C1 segment of cervical spinal cord (tissue), 14 donors: Measurements from ENCODE around the gene HDAC9.
A peak's percentile ranks its signal among the peaks of the same experiment; 100 is the strongest.

Experiments used
- DNase-seq, 14 donors: peaks; one replicate each; lab custom pipeline; 2025; lab: John Stamatoyannopoulos, UW

HDAC9 gene

DNA sequence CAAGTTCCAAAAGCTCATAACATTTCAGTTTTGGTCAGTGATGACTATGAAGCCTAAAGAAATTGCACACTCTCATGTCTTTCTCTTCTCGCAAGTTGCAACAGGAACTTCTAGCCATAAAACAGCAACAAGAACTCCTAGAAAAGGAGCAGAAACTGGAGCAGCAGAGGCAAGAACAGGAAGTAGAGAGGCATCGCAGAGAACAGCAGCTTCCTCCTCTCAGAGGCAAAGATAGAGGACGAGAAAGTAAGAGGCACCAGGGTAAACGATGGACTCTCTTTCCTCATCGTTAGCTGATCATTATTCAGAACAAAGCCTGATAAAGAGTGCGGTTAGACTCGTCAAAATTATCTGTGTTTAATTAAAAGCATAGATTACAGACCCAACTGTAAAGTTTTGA, 94.7 kb downstream of the HDAC9 start:
- no peak for DNase-seq

DNA sequence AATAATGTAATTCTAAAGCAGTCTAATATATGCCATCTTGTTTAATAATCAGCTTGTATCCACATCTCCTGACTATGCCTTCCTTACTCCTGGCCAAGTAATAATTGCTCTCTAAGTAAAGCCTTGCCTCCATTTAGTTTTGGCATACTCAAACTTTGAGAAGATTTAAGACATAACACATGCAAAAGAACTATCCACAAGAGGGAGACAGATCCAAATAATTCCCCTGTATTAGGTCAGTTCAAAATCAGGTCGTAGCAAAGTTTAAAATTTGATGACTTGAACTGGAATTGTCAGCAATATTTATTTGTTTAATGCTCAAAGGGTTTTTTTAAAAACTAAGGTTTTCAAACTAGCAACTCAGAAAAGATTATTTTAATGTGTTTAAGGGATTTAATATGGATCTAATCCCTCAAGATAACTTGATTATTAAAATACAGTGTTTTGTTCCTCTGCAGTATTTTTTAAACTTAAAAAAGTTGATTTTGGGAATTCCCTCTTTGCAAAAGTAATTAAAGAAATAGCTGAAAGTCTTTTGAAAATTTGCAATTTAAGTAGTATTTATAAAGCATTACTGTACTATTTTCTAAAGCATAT, 95.3 kb downstream of the HDAC9 start:
- DNase-seq: no peak

DNA sequence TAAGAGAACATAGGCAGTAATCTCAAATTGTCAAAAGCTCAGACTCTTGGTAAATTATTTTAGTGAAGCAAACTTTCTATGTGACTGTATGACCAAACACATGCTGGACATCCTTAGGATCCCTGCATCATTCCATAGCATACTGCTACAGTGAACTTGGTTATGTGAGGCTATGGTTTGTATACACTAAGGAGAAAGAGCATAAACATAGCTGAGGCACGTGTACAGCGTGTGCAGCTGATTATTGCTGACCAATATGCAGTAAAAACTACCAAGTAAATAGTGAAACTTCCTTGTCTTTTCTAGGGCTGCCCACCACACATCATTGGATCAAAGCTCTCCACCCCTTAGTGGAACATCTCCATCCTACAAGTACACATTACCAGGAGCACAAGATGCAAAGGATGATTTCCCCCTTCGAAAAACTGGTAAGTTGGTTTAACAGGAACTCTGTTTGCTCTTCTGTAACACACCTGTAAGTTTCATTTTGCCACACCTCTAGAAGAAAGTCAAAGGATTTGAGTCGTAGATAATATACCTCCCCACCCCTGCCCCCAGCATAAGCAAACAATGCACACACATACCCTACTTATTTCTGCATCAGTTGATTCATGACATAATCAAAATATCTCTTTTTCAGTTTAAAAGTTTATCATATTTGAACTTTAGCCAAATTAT, 98.2 kb downstream of the HDAC9 start:
- no peak for DNase-seq

DNA sequence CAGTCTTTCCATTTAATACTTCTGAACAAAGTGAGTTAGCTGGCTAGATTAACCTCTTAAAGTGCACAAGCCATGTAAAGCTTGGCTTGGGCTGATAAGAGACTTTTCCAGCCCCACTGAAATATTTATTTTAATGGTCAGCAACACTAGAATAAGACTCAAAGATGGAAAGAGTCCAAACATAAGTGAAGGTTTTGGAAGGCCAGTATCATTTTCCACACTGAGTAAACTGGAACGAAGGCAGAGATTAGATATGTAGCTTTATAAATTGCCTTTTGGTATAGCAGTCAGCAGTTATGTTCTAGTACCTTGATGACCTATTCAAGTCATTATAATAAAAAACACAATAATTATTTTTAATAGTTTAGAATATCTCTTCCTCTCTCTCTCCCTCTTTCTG, 102.2 kb downstream of the HDAC9 start:
- DNase-seq: no peak

DNA sequence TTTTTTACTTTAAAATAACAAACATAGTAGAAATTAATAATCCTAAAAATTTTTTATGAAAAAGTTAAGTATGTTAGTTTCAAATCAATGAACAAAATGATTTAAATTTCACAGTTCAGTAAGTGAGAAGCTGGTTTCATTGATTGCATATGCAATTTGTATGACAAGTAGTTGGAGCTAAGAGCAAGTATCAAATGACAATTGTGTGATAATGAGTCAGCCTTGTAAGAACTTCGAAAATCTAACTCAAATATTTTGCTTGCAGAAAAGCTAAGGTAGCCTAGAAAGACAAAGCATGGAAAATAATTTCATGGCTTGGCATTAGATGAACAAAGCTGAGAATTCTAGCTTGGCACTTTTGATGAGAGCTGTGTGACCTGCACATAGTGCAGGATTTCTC, 111.5 kb downstream of the HDAC9 start:
- no peak for DNase-seq

DNA sequence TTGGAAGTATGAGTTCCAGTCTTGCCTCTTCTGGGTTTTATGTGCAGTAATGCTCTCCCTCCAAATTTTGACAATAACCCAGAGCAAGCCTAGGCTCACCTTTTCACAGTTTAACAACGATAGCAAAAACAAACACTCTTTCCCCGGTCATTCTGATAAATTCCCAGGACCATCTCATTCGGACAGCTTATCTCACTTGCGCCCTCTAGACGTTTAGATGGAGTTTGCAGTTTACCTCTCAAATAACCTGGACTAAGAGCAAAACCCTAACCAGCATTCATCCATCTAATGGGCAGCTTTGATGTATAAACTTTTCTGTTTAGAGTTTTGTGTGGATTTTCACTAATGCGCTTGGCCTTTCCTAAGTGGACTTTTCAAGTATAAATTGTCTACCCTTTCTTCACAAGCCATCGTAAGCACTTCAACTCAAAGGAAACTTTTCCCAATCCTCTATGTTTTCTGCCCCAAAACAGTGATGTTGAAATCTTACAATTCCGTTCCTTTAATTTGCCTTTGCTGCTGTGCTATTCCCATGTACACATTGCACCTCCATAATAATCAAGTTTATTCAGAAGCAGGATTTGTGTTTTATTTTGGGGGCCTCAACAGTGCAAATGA, 114.9 kb downstream of the HDAC9 start:
- DNase-seq: no peak

DNA sequence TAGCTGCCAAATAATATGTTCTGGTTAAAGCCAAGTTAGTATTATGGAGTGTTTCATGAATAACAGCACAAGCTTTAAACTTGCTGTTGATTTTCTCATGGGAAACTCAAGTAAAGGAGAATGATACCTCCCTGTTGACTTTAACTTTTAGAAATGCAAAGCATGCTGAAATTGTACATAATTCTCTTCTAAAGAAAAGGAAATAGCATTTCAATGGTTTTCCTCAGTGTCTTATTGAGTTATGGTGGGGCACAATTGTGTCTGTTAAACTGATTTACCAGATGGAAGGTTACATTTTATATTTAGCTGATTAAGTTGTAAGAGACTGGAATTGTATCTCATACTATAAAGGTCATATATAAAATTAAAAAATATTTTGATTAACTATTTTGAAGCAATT, 119.3 kb downstream of the HDAC9 start:
- DNase-seq: no peak

DNA sequence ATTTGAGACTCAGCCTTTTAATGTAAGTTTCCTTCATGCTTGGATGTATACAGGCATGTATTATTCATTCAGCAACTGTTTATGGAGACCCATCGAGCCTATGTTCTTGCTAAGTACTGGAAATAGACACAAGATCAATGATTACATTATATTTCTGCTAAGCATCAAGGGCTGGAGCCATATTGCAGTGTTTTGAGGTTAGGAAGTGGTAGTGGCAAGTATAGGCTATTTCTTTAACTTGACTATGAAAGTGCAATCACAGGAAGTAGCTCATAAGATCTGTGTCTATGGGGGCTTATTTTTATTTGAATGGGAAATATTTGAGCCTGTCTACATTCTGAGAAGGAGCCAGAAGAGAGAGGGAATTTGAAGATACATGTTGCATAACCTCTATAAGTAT, 123.8 kb downstream of the HDAC9 start:
- no peak for DNase-seq

DNA sequence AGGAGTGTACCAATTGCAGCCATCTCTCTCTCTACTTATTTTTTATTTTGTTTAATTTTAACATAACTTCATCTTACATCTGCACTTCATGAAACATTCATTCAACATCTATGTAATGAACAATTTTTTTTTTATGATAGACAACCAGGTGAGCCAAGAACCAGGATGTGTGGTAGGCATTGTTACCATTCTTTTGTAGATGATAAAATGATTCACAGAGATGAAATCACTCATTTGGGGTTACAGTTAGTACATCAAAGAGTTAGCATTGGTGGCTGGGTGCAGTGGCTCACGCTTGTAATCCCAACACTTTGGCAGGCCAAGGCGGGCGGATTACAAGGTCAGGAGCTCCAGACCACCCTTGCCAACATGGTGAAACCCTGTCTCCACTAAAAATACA, 127.8 kb downstream of the HDAC9 start:
- no peak for DNase-seq

DNA sequence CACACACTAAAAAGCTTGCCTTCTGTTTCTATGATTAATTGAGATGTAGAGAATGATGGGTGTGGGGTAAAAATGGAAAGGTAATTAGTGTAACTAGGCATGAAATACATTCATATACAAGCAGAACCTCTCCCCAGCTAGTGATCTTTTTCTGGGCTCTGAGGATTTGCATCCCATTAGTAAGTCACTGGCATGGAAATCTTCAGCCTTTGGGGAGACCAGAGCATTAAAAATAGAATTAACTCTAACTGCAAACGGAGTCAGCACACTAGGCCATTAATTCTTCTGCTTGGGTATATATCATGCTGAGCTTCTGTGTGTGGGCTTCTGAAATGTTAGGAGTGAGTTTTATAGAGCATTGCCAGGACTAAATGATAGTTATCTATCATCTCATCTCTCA, 128.9 kb downstream of the HDAC9 start:
- no peak for DNase-seq

DNA sequence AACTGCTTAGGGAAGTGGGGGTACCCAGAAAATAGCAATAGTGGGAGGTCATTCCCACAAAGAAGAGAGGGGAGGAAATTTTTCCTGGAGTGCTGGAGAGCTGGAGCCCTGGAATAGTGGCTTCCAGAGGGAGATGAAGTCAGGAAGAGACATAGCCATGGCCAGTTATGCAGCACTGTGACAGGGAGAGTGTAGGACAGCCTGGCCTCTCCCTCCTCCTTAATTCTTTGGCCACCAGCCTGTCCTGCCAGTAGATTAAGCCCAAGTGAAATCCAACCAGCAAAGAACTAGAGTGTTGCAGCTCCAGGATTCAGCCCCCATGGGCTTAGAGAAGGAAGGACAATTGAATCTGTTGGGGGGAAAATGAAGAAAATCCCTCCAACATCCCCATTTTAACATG, 130.5 kb downstream of the HDAC9 start:
- DNase-seq: no peak

DNA sequence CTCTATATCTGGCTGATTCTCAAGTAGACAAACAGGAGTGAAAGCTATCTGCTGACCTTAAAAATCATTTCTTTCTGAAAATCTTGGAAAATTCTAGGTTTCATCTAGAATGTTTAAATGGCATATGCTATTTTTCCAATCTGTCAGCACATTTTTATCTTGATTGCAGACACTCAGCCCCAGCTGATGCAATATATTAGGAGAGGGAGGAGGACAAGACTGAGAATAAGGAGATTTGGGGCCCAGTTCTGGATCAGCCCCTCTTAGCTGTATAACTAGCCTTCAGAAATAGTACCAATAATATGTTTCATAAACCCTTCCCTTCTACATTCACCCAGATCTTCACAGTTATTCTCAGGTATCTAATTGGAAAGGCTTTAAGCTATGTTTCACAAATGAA, 131.2 kb downstream of the HDAC9 start:
- no peak for DNase-seq

DNA sequence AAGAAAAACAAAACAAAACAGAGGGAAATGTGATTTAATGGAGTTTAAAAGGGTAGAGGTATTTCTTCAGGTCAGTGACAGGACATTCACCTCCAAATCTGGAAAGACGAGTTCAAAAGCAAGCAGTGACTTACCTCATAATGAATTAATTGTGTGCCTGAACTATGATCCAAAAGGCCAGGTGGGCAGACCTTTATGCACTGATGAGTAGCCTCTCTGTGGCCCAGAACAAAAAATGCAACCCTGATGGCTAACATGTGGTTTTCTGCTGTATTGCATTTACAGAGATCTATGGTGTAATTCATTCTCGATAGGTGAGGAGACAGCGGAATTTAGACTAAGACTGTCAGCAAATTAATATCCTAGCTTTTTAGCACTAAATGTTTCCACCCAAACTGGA, 142.0 kb downstream of the HDAC9 start:
- DNase-seq: peak in 1 of 14 donors; percentile 27

DNA sequence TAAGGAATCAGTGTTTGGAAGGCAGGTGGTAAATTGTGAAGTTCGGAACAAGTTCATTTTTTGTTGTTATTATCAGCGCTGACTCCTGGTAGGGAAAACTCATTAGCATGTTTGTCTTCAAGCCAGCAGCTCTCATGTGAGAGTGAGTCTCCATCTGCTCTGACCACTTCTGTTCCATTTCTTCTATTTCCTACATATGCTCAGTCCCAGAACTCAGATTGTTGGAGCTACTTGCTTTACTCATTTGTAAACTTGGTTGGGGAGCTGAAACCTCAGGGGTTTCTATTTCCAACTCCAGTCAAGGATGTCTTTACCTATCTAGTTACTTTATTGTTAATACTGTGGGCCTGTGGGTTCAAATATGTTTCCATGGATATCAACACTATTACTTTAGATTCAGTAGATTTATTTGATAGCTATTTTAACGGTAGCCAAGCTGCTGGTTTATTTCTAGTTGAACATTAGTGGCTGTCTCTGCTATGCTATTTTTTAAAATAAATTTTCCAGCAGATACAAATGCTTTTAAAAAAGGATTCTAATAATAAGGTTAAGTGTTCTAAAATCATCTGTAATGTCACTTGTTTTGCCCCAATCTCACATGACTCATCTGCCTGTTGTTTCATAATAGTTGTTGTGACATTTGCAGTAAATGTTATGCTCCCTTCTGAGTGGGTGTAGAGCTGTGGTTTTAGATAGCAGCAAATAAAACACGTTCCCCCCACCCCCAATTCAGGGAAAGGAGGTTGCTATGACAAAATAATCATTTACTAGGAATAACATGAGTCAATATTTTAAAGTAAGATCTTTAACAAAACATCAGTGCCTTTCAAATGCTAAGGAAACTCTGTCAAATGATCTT, 143.3 kb downstream of the HDAC9 start:
- DNase-seq: peak in 1 of 14 donors; percentile 84

DNA sequence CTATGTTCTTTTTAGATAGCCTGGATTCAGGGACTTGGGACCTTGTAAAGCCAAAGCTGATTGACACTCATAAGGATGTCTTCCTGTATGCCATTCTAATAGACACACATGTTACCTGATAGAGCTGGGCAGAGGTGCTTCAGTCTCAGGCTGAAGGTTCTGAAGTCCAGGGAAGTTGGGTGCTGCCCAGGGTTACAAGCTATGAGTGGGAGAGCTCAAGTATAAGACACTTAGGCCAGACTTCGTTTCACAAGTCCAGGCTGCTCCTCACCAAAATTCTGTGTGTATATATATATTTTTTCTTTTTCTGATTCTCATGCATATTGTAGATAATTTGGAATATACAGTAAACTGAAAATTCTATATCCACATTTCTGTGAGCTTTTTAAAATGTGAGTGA, 144.2 kb downstream of the HDAC9 start:
- no peak for DNase-seq

DNA sequence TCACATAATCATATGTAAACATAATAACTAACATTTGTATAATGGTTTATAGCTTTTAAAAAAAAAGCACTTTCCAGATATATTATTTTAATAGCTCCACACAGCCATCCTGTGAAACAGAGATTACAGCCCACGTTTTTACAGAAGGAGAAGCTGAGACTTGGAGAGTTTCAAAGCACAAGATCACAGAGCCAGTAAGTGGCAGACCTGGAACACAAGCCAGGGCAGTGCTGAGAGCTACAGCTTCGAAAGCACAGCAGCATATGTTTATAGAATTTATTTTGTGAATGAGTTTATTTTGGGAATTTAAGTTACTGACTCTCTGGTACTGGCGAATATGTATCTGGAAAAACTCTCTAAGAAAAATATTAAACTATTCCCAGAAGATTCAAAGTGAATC, 149.4 kb downstream of the HDAC9 start:
- DNase-seq: no peak

DNA sequence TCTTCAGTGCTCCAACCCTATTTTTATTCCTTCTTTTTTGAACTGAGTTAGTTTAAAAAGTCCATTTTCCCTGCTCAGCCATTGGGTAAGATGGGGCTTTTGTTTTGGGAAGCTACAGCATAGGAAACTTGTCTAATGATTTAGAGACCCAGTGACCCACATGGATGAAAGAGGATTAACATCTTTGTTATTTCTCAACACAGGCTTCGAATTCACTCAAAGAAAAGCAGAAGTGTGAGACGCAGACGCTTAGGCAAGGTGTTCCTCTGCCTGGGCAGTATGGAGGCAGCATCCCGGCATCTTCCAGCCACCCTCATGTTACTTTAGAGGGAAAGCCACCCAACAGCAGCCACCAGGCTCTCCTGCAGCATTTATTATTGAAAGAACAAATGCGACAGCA, 152.0 kb downstream of the HDAC9 start:
- no peak for DNase-seq

DNA sequence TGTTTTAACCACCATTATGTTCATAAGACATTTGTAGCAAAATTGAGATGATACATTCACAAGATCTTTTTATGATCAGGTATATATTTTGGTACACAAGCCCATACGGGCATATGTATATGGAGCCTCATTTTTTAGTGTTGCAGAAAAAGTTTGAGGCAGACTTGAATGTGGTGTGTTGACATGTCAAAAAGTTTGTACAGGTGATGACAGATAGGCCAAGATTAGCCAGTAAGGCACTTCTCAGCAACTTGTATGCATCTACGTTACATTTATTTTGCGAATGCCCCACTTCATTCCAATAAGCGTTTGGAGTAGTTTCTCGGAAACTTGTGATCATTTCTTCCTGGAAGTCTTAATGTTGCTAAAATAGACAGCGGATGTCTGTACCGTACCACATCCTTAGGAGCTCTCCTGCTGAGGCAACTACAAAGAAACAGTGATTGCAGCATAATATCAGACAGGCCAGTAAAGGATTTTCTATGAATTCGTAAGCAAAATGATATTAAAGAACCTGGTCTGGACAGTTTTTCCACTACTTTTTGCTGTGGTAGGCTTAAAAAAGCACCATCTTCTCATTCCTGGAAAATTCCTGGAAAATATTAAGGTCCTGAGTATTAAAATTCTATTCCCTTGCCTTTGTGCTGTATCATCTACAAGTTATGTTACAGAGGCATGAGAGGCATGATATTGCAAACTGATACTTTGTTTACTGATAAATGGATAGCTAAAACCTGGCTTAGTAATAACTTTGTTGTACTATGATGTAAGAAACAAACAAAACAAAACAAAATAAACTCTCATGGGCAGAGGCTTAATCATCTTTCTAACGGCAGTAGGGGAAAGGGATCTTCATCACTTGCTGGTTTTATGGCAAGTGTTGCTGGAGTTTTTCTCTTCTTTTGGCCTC, 153.6 kb downstream of the HDAC9 start:
- DNase-seq: no peak

DNA sequence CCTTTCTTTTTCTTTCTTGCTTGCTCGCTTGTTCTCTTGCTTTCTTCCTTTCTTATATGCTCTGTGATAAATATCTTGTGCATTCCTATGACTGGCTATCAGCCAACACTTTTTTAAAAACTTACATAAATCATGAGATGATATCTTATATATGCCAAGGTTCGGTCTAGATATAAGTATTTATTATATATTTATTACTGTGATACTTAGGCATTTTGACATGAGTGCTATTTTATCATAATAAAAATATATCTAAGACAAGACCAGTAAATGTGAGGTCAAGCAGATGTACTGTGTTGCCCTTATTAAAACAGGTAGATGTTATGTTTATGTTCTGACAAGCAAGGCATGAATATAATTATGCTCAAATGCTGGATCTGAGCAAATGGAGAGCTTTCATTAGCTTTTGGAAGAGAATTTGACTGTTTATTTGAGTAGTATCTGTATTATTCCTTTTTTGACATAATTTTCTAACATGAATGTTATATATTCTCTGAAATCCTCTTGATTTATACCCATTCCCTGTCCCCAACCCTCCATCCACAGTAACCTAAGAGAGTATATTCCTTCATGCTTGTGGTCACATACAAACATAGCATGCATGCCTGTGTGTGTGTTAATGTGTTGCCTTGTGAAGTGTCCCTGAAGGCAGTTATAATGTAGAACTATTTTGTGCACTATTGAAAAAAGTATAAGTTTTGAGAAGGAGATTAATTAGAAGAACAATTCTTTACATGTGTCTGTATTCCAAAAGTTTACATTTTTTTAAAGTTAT, 158.0 kb downstream of the HDAC9 start:
- no peak for DNase-seq

DNA sequence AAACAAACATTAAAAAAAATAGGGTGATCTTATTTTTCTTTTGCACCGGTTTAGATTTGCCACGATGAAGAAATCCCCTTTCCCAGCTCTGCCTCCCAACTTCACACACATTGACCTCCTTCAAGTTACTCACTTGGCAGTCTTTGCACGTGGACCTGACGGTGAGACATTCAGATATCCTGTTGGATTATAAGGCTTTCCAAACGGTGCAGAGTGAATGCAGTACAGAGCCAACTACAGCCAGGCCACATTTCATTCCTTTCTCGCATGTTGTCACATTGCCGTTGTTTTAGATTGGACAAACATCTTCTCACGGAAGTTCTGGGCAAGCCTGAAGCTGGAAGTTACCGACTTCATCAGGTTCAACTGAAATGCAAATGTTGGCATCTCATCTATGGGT, 159.2 kb downstream of the HDAC9 start:
- no peak for DNase-seq

DNA sequence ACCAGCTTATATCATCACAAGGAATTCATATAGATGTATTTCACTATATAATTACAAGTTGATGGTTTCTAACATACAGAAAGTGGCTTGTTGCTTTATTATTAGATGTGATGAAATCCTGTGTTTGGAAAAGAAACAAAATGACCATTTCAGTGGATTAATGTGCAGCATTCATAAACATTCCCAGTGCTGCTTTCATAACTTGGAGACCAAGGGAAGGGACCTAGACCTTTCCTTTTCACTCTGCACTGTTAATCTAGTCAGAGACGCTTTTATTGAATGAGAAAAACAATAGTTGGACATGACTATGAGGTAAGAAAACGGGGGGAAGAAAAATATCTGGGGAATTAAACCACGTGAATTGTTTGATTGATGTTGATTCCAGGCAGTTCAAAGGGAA, 160.0 kb downstream of the HDAC9 start:
- no peak for DNase-seq
